HepG2 (cell line): Measurements from ENCODE around the gene NCBP3. TPM values are rescaled to one million over a fixed set of nuclear protein-coding genes. Genes with fewer than 3 reads are reported as not detected.
A peak's percentile ranks its signal among the peaks of the same experiment; 100 is the strongest.

Source experiments
- ATAC-seq: fragments of 200-7000 bp; cut with Tn5 transposase; 3 replicates; pipeline ENCODE4 v1.9.1; 2020; ENCODE audit warnings: mild to moderate bottlenecking, moderate library complexity
- BruUV-seq: library from RNA; stranded (reverse); fragments of 400-500 nt; replicated peaks from 2 replicates; lab custom pipeline; 2021; lab: Mats Ljungman, UMichigan
- CTCF ChIA-PET: fragments of 300-600 bp; formaldehyde crosslinking; extraction: SDS; loops from one replicate; lab custom pipeline; 2021; ENCODE audit warnings: low total read pairs, inconsistent platforms, low intra/inter-chr PET ratio; lab: Yijun Ruan, JAX
- POLR2A ChIA-PET: fragments of 350-600 bp; sonication (Branson Sonifier 250); formaldehyde crosslinking; loops from one replicate; lab custom pipeline; 2020; ENCODE audit warnings: antibody characterized with exemption, inconsistent platforms; lab: Yijun Ruan, JAX
- DNase-seq: peaks from one replicate; pipeline ENCODE4 v3.0.0-alpha.2; 2015; ENCODE audit warnings: low spot score
- FAIRE-seq: peaks from 3 replicates; lab custom pipeline; 2011; peaks lifted over from hg19 to GRCh38; lab: Jason Lieb, UNC
- H2AFZ ChIP-seq: one replicate; pipeline ENCODE4 v1.6.1; 2011; ENCODE audit warnings: low read length, inconsistent platforms
- H3K27ac ChIP-seq: fragments of 300-600 bp; 3 replicates; pipeline ENCODE4 v1.8.0; 2011; ENCODE audit warnings: mixed run types, mild to moderate bottlenecking, mixed read lengths, low read length, inconsistent platforms; ENCODE audit not compliant: insufficient read depth; ENCODE audit errors: extremely low read length
- H3K27me3 ChIP-seq, 2 experiments: fragments of 200-600 bp in 1 of 2; 2 replicates in 1 of 2; 3 replicates in 1 of 2; pipeline versions ENCODE4 v1.6.0 to v1.8.0; 2011; ENCODE audit warnings: low read length in 2 of 2, mild to moderate bottlenecking in 2 of 2, moderate library complexity in 2 of 2, inconsistent platforms in 1 of 2; ENCODE audit not compliant: insufficient read depth in 2 of 2, control insufficient read depth in 1 of 2
- H3K36me3 ChIP-seq, 2 experiments: fragments of 200-600 bp in 1 of 2; replicated peaks in 1 of 2; 2 replicates in 1 of 2; 3 replicates in 1 of 2; pipeline versions ENCODE4 v1.5.1 to v1.8.0; 2011; ENCODE audit warnings: low read length in 2 of 2, inconsistent platforms in 1 of 2; ENCODE audit not compliant: insufficient read depth in 2 of 2, control insufficient read depth in 1 of 2
- H3K4me1 ChIP-seq: 2 replicates; pipeline ENCODE4 v1.5.1; 2012; ENCODE audit warnings: low read length, inconsistent platforms; ENCODE audit not compliant: insufficient read depth
- H3K4me2 ChIP-seq: 2 replicates; pipeline ENCODE4 v1.6.0; 2011; ENCODE audit warnings: low read depth, low read length, inconsistent platforms
- H3K4me3 ChIP-seq, 3 experiments: fragments of 200-600 bp in 1 of 3; sonication (generic), shearing (Covaris generic) in 1 of 3; replicated peaks in 1 of 3; 2 replicates each; pipeline ENCODE4 v1.5.1; 2011 to 2016; ENCODE audit warnings: low read length in 3 of 3, inconsistent platforms in 2 of 3, low read depth in 2 of 3, mild to moderate bottlenecking in 2 of 3, control low read depth in 1 of 3, mixed read lengths in 1 of 3; ENCODE audit not compliant: insufficient read depth in 1 of 3
- H3K79me2 ChIP-seq: one replicate; pipeline ENCODE4 v1.6.1; 2011; ENCODE audit warnings: low read length, inconsistent platforms; ENCODE audit not compliant: insufficient read depth
- H3K9ac ChIP-seq: 2 replicates; pipeline ENCODE4 v1.6.0; 2011; ENCODE audit warnings: mild to moderate bottlenecking, low read depth, low read length, inconsistent platforms; ENCODE audit not compliant: insufficient read depth
- H3K9me3 ChIP-seq: 2 replicates; pipeline ENCODE4 v1.5.1; 2012; ENCODE audit warnings: mild to moderate bottlenecking, low read length
- H4K20me1 ChIP-seq: 2 replicates; pipeline ENCODE4 v1.6.0; 2011; ENCODE audit warnings: inconsistent platforms, mild to moderate bottlenecking, low read length, moderate library complexity; ENCODE audit not compliant: insufficient read depth
- ATF4 ChIP-seq, 2 experiments: fragments of 450-650 bp in 1 of 2; sonication (generic) in 1 of 2; formaldehyde crosslinking; IDR thresholded peaks; 2 replicates each; pipeline versions ENCODE4 v1.5.0 to v1.8.0; 2020 to 2022; ENCODE audit warnings: mild to moderate bottlenecking in 1 of 2, missing genetic modification reagents in 1 of 2
- GLMP ChIP-seq: sonication (generic); formaldehyde crosslinking; IDR thresholded peaks from 2 replicates; pipeline ENCODE4 v1.9.0; 2021; ENCODE audit warnings: missing genetic modification reagents, mild to moderate bottlenecking, borderline replicate concordance
- KAT2B ChIP-seq: fragments of 150-350 bp; IDR thresholded peaks from 2 replicates; pipeline ENCODE4 v1.6.1; 2014; ENCODE audit warnings: low read depth, low read length, borderline replicate concordance
- LCORL ChIP-seq, 2 experiments: fragments of 450-650 bp in 1 of 2; sonication (generic) in 1 of 2; formaldehyde crosslinking in 1 of 2; IDR thresholded peaks; 2 replicates each; pipeline versions ENCODE4 v1.5.0 to v1.6.1; 2017 to 2020; ENCODE audit warnings: antibody characterized with exemption in 1 of 2, missing genetic modification reagents in 1 of 2
- MBD4 ChIP-seq: IDR thresholded peaks from 2 replicates; pipeline ENCODE4 v1.6.1; 2012; ENCODE audit warnings: low read length, inconsistent platforms, borderline replicate concordance
- MED13 ChIP-seq: sonication (generic); formaldehyde crosslinking; IDR thresholded peaks from 2 replicates; pipeline ENCODE4 v1.5.0; 2020; ENCODE audit warnings: missing genetic modification reagents
- MEIS2 ChIP-seq: sonication (generic); formaldehyde crosslinking; IDR thresholded peaks from 2 replicates; pipeline ENCODE4 v1.9.0; 2021; ENCODE audit warnings: mild to moderate bottlenecking, missing genetic modification reagents
- NPAS2 ChIP-seq: sonication (generic); formaldehyde crosslinking; IDR thresholded peaks from 2 replicates; pipeline ENCODE4 v1.8.0; 2022; ENCODE audit warnings: mild to moderate bottlenecking, missing genetic modification reagents, borderline replicate concordance
- PPARG ChIP-seq: conservative IDR thresholded peaks from 2 replicates; pipeline ENCODE4 v1.6.1; 2016; ENCODE audit warnings: missing biosample characterization, missing genetic modification reagents
- TCF7 ChIP-seq: sonication (generic); IDR thresholded peaks from 2 replicates; pipeline ENCODE4 v1.6.1; 2016; ENCODE audit warnings: antibody characterized with exemption, low read depth
- ZBTB4 ChIP-seq: sonication (generic); formaldehyde crosslinking; IDR thresholded peaks from 2 replicates; pipeline ENCODE4 v1.4.0; 2020; ENCODE audit warnings: missing genetic modification reagents, mild to moderate bottlenecking, borderline replicate concordance
- ZBTB49 ChIP-seq: sonication (generic); formaldehyde crosslinking; IDR thresholded peaks from 2 replicates; pipeline ENCODE4 v1.4.0; 2020; ENCODE audit warnings: missing genetic modification reagents, borderline replicate concordance
- ZNF143 ChIP-seq: sonication (generic); formaldehyde crosslinking; IDR thresholded peaks from 2 replicates; pipeline ENCODE4 v1.4.0; 2020; ENCODE audit warnings: missing genetic modification reagents
- ZNF30 ChIP-seq: sonication (generic); formaldehyde crosslinking; IDR thresholded peaks from 2 replicates; pipeline ENCODE4 v1.5.0; 2020; ENCODE audit warnings: mild to moderate bottlenecking, missing genetic modification reagents
- ZNF33B ChIP-seq: sonication (generic); formaldehyde crosslinking; IDR thresholded peaks from 2 replicates; pipeline ENCODE4 v1.5.1; 2020; ENCODE audit warnings: mild to moderate bottlenecking, missing genetic modification reagents
- ZNF629 ChIP-seq: sonication (generic); formaldehyde crosslinking; conservative IDR thresholded peaks from 2 replicates; pipeline ENCODE4 v1.5.0; 2020; ENCODE audit warnings: missing genetic modification reagents
- WGBS: methylation state at CpG from one replicate; pipeline ENCODE4 v1.1.6; 2017; ENCODE audit warnings: low lambda C conversion rate; 5-methylcytosine and 5-hydroxymethylcytosine counted together
- in situ Hi-C: cut with HindIII; loops from 2 replicates; pipeline ENCODE4 v1.10.0; 2017; ENCODE audit warnings: low pct_unique_long_range_greater_than_20kb; ENCODE audit not compliant: extremely low pct_ligation_motif_present
- intact Hi-C: fragments of 100-400 bp; cut with micrococcal nuclease; formaldehyde crosslinking; loops from one replicate; pipeline ENCODE4 v1.10.0; 2022; ENCODE audit not compliant: unreplicated experiment
- polyA plus RNA-seq, 8 experiments: library from polyadenylated mRNA; depleted of rRNA in 3 of 8; stranded (reverse) in 7 of 8; unstranded in 1 of 8; fragments of >200 nt; fragmentation: Illumina TruSeq in 4 of 8; extraction: Trizol in 4 of 8; gene quantifications; 2 replicates each; pipeline versions ENCODE4 v1.2.1 to v1.2.3, GENCODE V29; 2011 to 2016; ENCODE audit warnings: low read depth in 4 of 8, missing spikeins in 1 of 8, mixed read lengths in 1 of 8; ENCODE audit not compliant: insufficient read depth in 1 of 8
- total RNA-seq, 5 experiments: library from RNA; depleted of rRNA; stranded (reverse); fragments of >200 nt; fragmentation: Illumina TruSeq; extraction: Trizol; gene quantifications; 2 replicates each; pipeline ENCODE4 v1.2.3, GENCODE V29; 2016; ENCODE audit warnings: low read depth in 1 of 5

Gene NCBP3
- total and polyA plus RNA-seq, 2 of the 13 experiments (the other 11 are each of a cell fraction or from before 2014, with no cell fraction given): 19.5 to 24.8 TPM

- TF ChIP-seq ZNF33B: no peak
- TF ChIP-seq ZNF143: no peak
- TF ChIP-seq TCF7: no peak
- TF ChIP-seq ZBTB4 (CRISPR knock-in tag): 0 out of 2 replicates have a peak, but pooled peaks have one; percentile 25
- TF ChIP-seq KAT2B: no peak
- TF ChIP-seq PPARG (CRISPR knock-in tag): no peak
Observed at GRCh38 chr17:3771140-3771539, 74.9 kb downstream of the NCBP3 start (continued).

- Histone ChIP-seq H3K4me1 (peaks cover 49% of the 10 kb centered on the region), H3K36me3 (no peaks in the 10 kb centered on the region), H3K9ac (no peak overlapping the region), H3K27me3 (peaks cover 0 to 2% of the 10 kb centered on the region in 2 experiments; a peak in 1 of 5 replicates), H4K20me1 (no peaks in the 10 kb centered on the region), H3K4me3 (no peak overlapping the region), H3K79me2 (no peaks in the 10 kb centered on the region), H3K27ac (no peak overlapping the region), H2AFZ (no peak overlapping the region), H3K9me3 (no peaks in the 10 kb centered on the region), H3K4me2 (no peak overlapping the region)
- no peak for FAIRE-seq
- BruUV-seq: no TSS peak
- WGBS: 50% methylated on average over 3 of the region's 8 CpGs
- no peak for DNase-seq
- intact Hi-C loops: loop anchor here (5.0 kb wide), 1 partner anchor 33 kb away; no protein-coding TSS in a partner anchor
- ChIA-PET POLR2A (no interaction called here), CTCF (no interaction called here)
- in situ Hi-C loops: no loop called here
- TF ChIP-seq ZBTB49 (CRISPR knock-in tag) (no peak), LCORL (IDR thresholded peaks at IDR 0.05) (no peak), LCORL (CRISPR knock-in tag; IDR thresholded peaks at IDR 0.05) (no peak), MEIS2 (CRISPR knock-in tag) (no peak), ZNF629 (CRISPR knock-in tag) (no peak), MBD4 (no peak), MED13 (no peak), NPAS2 (CRISPR knock-in tag) (no peak), GLMP (CRISPR knock-in tag) (no peak), ZNF30 (no peak), ATF4 (CRISPR knock-in tag; IDR thresholded peaks at IDR 0.05) (no peak)
- no peak for ATAC-seq
Observed at GRCh38 chr17:3770466-3770865, 75.6 kb downstream of the NCBP3 start.
